Lower leg skin (tissue), 3 donors: ENCODE measurements around the gene KCTD13.

Source experiments
- CTCF ChIP-seq, 3 donors: fragments of 450-650 bp; IDR thresholded peaks; one replicate each; pipeline ENCODE4 v1.5.1; 2016; ENCODE audit warnings: antibody characterized with exemption in 3 of 3, mild to moderate bottlenecking in 3 of 3, moderate library complexity in 2 of 3
- POLR2A ChIP-seq, 2 donors: fragments of 450-650 bp; IDR thresholded peaks; one replicate each; pipeline ENCODE4 v1.6.1; 2016 to 2017; ENCODE audit warnings: antibody characterized with exemption in 2 of 2, mild to moderate bottlenecking in 1 of 2, moderate library complexity in 1 of 2

- TF ChIP-seq CTCF (IDR thresholded peaks at IDR 0.05) (no peak), POLR2A (IDR thresholded peaks at IDR 0.05) (no peak)
These were observed 35.1 kb upstream of the KCTD13 start for GRCh38 chr16:29961127-29961478.
